Spleen (tissue), 11 donors: ENCODE results near the gene CDC25B. TPM values are rescaled to one million over a fixed set of nuclear protein-coding genes. Genes with fewer than 3 reads are reported as not detected.
"Not testable (repeated sequence)": the region's sequence is repeated elsewhere in the genome, so short reads cannot be mapped to it uniquely, and the experiment has no call there.

Experiments
- DNase-seq: peaks from one replicate; pipeline ENCODE4 v3.0.0-alpha.2; 2020
- H3K27ac ChIP-seq, 8 donors: fragments of 200-600 bp; sonication (generic) in 7 of 8; 1 replicate in 4 of 8; 2 replicates in 4 of 8; pipeline versions ENCODE4 v1.5.0 to v1.8.0; 2016 to 2021; ENCODE audit warnings: inconsistent platforms in 4 of 8, mild to moderate bottlenecking in 4 of 8, moderate library complexity in 1 of 8
- H3K27me3 ChIP-seq, 7 donors: fragments of 200-600 bp; sonication (generic) in 6 of 7; replicated peaks in 1 of 7; 1 replicate in 4 of 7; 2 replicates in 3 of 7; pipeline versions ENCODE4 v1.5.0 to v1.8.0; 2016 to 2021; ENCODE audit warnings: inconsistent platforms in 3 of 7, mild to moderate bottlenecking in 1 of 7
- H3K36me3 ChIP-seq, 6 donors: fragments of 200-600 bp; sonication (generic) in 5 of 6; 1 replicate in 4 of 6; 2 replicates in 2 of 6; pipeline versions ENCODE4 v1.5.0 to v1.8.0; 2016 to 2021; ENCODE audit warnings: inconsistent platforms in 2 of 6
- H3K4me1 ChIP-seq, 6 donors: fragments of 200-600 bp; sonication (generic) in 5 of 6; 1 replicate in 3 of 6; 2 replicates in 3 of 6; pipeline versions ENCODE4 v1.5.0 to v1.8.0; 2016 to 2021; ENCODE audit warnings: inconsistent platforms in 3 of 6
- H3K4me3 ChIP-seq, 8 donors: fragments of 200-600 bp; sonication (generic) in 7 of 8; 1 replicate in 4 of 8; 2 replicates in 4 of 8; pipeline versions ENCODE4 v1.5.0 to v1.8.0; 2016 to 2021; ENCODE audit warnings: inconsistent platforms in 4 of 8, mild to moderate bottlenecking in 4 of 8, moderate library complexity in 2 of 8
- H3K9me3 ChIP-seq, 8 donors: fragments of 200-600 bp; sonication (generic) in 7 of 8; 1 replicate in 4 of 8; 2 replicates in 4 of 8; pipeline versions ENCODE4 v1.5.0 to v1.8.0; 2016 to 2021; ENCODE audit warnings: inconsistent platforms in 4 of 8
- CTCF ChIP-seq, 11 experiments: fragments of 200-600 bp in 7 of 11; fragments of 450-650 bp in 4 of 11; sonication (generic) in 4 of 11; IDR thresholded peaks in 8 of 11; conservative IDR thresholded peaks in 3 of 11; 1 replicate in 7 of 11; 2 replicates in 4 of 11; pipeline versions ENCODE4 v1.4.0 to v1.8.0; 2016 to 2021; ENCODE audit warnings: antibody characterized with exemption in 11 of 11, inconsistent platforms in 4 of 11, mild to moderate bottlenecking in 1 of 11
- POLR2A ChIP-seq, 3 donors: fragments of 450-650 bp; IDR thresholded peaks; one replicate each; pipeline ENCODE4 v1.5.1; 2017; ENCODE audit warnings: antibody characterized with exemption in 3 of 3, mild to moderate bottlenecking in 1 of 3
- POLR2AphosphoS5 ChIP-seq, 3 donors: sonication (generic); formaldehyde crosslinking; IDR thresholded peaks; one replicate each; pipeline ENCODE4 v1.5.1; 2017; ENCODE audit warnings: antibody characterized with exemption in 3 of 3
- WGBS, 5 donors: extraction: QIAGEN DNeasy Blood & Tissue Kit in 3 of 5; methylation state at CpG; one replicate each; pipeline versions ENCODE4 v1.1.5 to v1.1.7; 2013 to 2018; 5-methylcytosine and 5-hydroxymethylcytosine counted together
- intact Hi-C: fragments of 100-400 bp; cut with DNase I; formaldehyde crosslinking; loops from one replicate; pipeline ENCODE4 v1.15.0; 2023; ENCODE audit warnings: low total_unique reads
- polyA plus RNA-seq, 3 donors: library from polyadenylated mRNA; stranded (reverse); fragments of 200-250 nt; gene quantifications; one replicate each; pipeline ENCODE4 v1.2.1, GENCODE V29; 2013
- total RNA-seq, 7 donors: library from RNA; depleted of rRNA in 3 of 7; stranded (reverse); fragments of >200 nt in 3 of 7; fragmentation: NEBNext Ultra II Directional in 4 of 7; extraction: Animal tissue kit (Norgen Biotek cat#: 25700) in 4 of 7; gene quantifications; one replicate each; pipeline versions ENCODE4 v1.1.0 to v1.2.1, GENCODE V29; 2016 to 2021
- donor health status: healthy with polysubstance abuse.
- donor health status: DM: no; HTN: no; CAD: no; lungs with moderate emphysema.
- donor health status: DM: no; HTN: no; CAD: no.
- donor health status: Bipolar disorder and iron deficiency.
- donor health status: healthy.
- donor health status: DM: no; HTN: no; CAD: no.
- donor health status: DM: yes; HTN: yes; CAD: no.

Gene CDC25B
- total and polyA plus RNA-seq, 10 donors, result 22.8 to 67.7 (median 50.9) TPM

GRCh38 chr20:3826420-3826819 lies 30.3 kb downstream of the CDC25B start:
- Histone ChIP-seq H3K9me3 (no peaks in the 10 kb centered on the region), H3K4me3 (no peak overlapping the region), H3K27me3 (no peaks in the 10 kb centered on the region), H3K27ac (no peak overlapping the region), H3K36me3 (peaks cover 0 to 71% (median 39%) of the 10 kb centered on the region in 6 donors), H3K4me1 (peaks cover 2 to 36% (median 8%) of the 10 kb centered on the region in 6 donors)
- intact Hi-C loops, result no loop called here
- WGBS, 5 donors, result 57 to 65% (median 58%) methylated on average over 4 of the region's 4 CpGs
- DNase-seq, result no peak
- TF ChIP-seq POLR2AphosphoS5 (IDR thresholded peaks at IDR 0.05) (no peak), POLR2A (IDR thresholded peaks at IDR 0.05) (no peak), CTCF (IDR thresholded peaks at IDR 0.05 in 8 of 11, conservative IDR thresholded peaks at IDR 0.05 in 3 of 11) (no peak)

- no peaks in the 10 kb centered on the region for H3K9me3 ChIP-seq
- intact Hi-C loops, result no loop called here
- H3K27ac ChIP-seq, result no peak overlapping the region
- peaks cover 0 to 21% (median 5%) of the 10 kb centered on the region in 6 donors for H3K4me1 ChIP-seq
- TF ChIP-seq POLR2AphosphoS5 (IDR thresholded peaks at IDR 0.05) (no peak), CTCF (IDR thresholded peaks at IDR 0.05 in 8 of 11, conservative IDR thresholded peaks at IDR 0.05 in 3 of 11) (no peak), POLR2A (IDR thresholded peaks at IDR 0.05) (no peak)
- no peaks in the 10 kb centered on the region for H3K27me3 ChIP-seq
- no peak for DNase-seq
- peaks cover 0 to 51% (median 24%) of the 10 kb centered on the region in 6 donors for H3K36me3 ChIP-seq
- no peak overlapping the region for H3K4me3 ChIP-seq
- 53 to 85% (median 81%) methylated on average over 3 of the region's 3 CpGs for WGBS, 5 donors
Observed at GRCh38 chr20:3828798-3829197, 32.7 kb downstream of the CDC25B start.

GRCh38 chr20:3829891-3830290 lies 33.8 kb downstream of the CDC25B start:
- H3K9me3 ChIP-seq, H3K4me3 ChIP-seq, H3K27me3 ChIP-seq, H3K27ac ChIP-seq, intact Hi-C loops, DNase-seq: not testable (repeated sequence)
- Histone ChIP-seq H3K4me1 (peaks cover 0 to 10% (median 0%) of the 10 kb centered on the region in 6 donors), H3K36me3 (peaks cover 0 to 40% (median 14%) of the 10 kb centered on the region in 6 donors)
- 76 to 97% (median 92%) methylated on average over 4 to 5 of the region's 5 CpGs for WGBS, 5 donors

- Histone ChIP-seq H3K4me3 (no peak overlapping the region), H3K27me3 (no peaks in the 10 kb centered on the region), H3K9me3 (no peaks in the 10 kb centered on the region), H3K36me3 (peaks cover 0 to 6% (median 0%) of the 10 kb centered on the region in 6 donors), H3K4me1 (peaks cover 0 to 31% (median 9%) of the 10 kb centered on the region in 6 donors), H3K27ac (no peak overlapping the region)
- DNase-seq, result no peak
- 96 to 99% (median 98%) methylated on average over 4 of the region's 4 CpGs for WGBS, 5 donors
- no peak for TF ChIP-seq CTCF (IDR thresholded peaks at IDR 0.05 in 8 of 11, conservative IDR thresholded peaks at IDR 0.05 in 3 of 11)
- TF ChIP-seq POLR2A (IDR thresholded peaks at IDR 0.05), result no peak
- TF ChIP-seq POLR2AphosphoS5 (IDR thresholded peaks at IDR 0.05), result no peak
- intact Hi-C loops, result no loop called here
Observed at GRCh38 chr20:3836132-3836531, 40.0 kb downstream of the CDC25B start.

GRCh38 chr20:3839328-3839727 lies 43.2 kb downstream of the CDC25B start:
- intact Hi-C loops, result no loop called here
- TF ChIP-seq POLR2A (IDR thresholded peaks at IDR 0.05) (no peak), POLR2AphosphoS5 (IDR thresholded peaks at IDR 0.05) (peak in 1 of 3 donors; percentile 70), CTCF (IDR thresholded peaks at IDR 0.05 in 8 of 11, conservative IDR thresholded peaks at IDR 0.05 in 3 of 11) (no peak)
- peak overlapping the region in 6 of 8 donors; percentile 1 to 74 (median 39) for H3K27ac ChIP-seq
- DNase-seq, result no peak
- H3K4me3 ChIP-seq, result no peak overlapping the region
- WGBS, 5 donors, result 28 to 36% (median 28%) methylated on average over 3 of the region's 3 CpGs
- H3K27me3 ChIP-seq, result no peaks in the 10 kb centered on the region
- peaks cover 0 to 6% (median 0%) of the 10 kb centered on the region in 6 donors for H3K36me3 ChIP-seq
- H3K9me3 ChIP-seq, result no peaks in the 10 kb centered on the region
- H3K4me1 ChIP-seq, result peaks cover 0 to 27% (median 9%) of the 10 kb centered on the region in 6 donors

- Histone ChIP-seq H3K27ac (peak overlapping the region in 3 of 8 donors; percentile 60 to 74 (median 62)), H3K4me1 (peaks cover 0 to 27% (median 9%) of the 10 kb centered on the region in 6 donors)
- H3K27me3 ChIP-seq, H3K9me3 ChIP-seq, DNase-seq, H3K36me3 ChIP-seq, H3K4me3 ChIP-seq, intact Hi-C loops: not testable (repeated sequence)
- WGBS, 5 donors, result 89 to 96% (median 92%) methylated on average over 7 of the region's 7 CpGs
Observed at GRCh38 chr20:3840201-3840600, 44.1 kb downstream of the CDC25B start.
